Gastroesophageal sphincter (tissue), 3 donors: Measurements from ENCODE around the gene AP1S1.
"Not testable (repeated sequence)": the region's sequence is repeated elsewhere in the genome, so short reads cannot be mapped to it uniquely, and the experiment has no call there.

Experiments used
- EP300 ChIP-seq: sonication (generic); formaldehyde crosslinking; IDR thresholded peaks from one replicate; pipeline ENCODE4 v1.6.1; 2017; ENCODE audit warnings: antibody characterized with exemption, mild to moderate bottlenecking
- POLR2A ChIP-seq, 2 donors: fragments of 450-650 bp; IDR thresholded peaks; one replicate each; pipeline ENCODE4 v1.6.1; 2017; ENCODE audit warnings: antibody characterized with exemption in 2 of 2, mild to moderate bottlenecking in 2 of 2, moderate library complexity in 1 of 2
- POLR2AphosphoS5 ChIP-seq: sonication (generic); formaldehyde crosslinking; IDR thresholded peaks from one replicate; pipeline ENCODE4 v1.6.1; 2017; ENCODE audit warnings: antibody characterized with exemption
- TF ChIP-seq, protein P1 (sequence below), 4 experiments: fragments of 200-600 bp in 2 of 4; fragments of 450-650 bp in 2 of 4; sonication (generic) in 1 of 4; IDR thresholded peaks; one replicate each; pipeline ENCODE4 v1.5.1; 2017 to 2019; ENCODE audit warnings: antibody characterized with exemption in 4 of 4, mild to moderate bottlenecking in 2 of 4, moderate library complexity in 2 of 4

- TF ChIP-seq, protein P1, sequence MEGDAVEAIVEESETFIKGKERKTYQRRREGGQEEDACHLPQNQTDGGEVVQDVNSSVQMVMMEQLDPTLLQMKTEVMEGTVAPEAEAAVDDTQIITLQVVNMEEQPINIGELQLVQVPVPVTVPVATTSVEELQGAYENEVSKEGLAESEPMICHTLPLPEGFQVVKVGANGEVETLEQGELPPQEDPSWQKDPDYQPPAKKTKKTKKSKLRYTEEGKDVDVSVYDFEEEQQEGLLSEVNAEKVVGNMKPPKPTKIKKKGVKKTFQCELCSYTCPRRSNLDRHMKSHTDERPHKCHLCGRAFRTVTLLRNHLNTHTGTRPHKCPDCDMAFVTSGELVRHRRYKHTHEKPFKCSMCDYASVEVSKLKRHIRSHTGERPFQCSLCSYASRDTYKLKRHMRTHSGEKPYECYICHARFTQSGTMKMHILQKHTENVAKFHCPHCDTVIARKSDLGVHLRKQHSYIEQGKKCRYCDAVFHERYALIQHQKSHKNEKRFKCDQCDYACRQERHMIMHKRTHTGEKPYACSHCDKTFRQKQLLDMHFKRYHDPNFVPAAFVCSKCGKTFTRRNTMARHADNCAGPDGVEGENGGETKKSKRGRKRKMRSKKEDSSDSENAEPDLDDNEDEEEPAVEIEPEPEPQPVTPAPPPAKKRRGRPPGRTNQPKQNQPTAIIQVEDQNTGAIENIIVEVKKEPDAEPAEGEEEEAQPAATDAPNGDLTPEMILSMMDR (IDR thresholded peaks at IDR 0.05): not testable (repeated sequence)
- not testable (repeated sequence) for TF ChIP-seq POLR2A (IDR thresholded peaks at IDR 0.05); EP300; POLR2AphosphoS5
Measured at GRCh38 chr7:101113140-101113539, 41.1 kb upstream of the AP1S1 start.
